HEK293 (cell line): ENCODE data around the gene STXBP4.

Experiments
- CTCF ChIA-PET: fragments of 350-600 bp; formaldehyde crosslinking; extraction: SDS; loops from one replicate; lab custom pipeline; 2021; ENCODE audit warnings: antibody characterized with exemption; lab: Yijun Ruan, JAX
- POLR2A ChIA-PET: fragments of 300-600 bp; formaldehyde crosslinking; extraction: SDS; loops from one replicate; lab custom pipeline; 2020; ENCODE audit warnings: antibody characterized with exemption, inconsistent platforms; lab: Yijun Ruan, JAX
- H3K27ac ChIP-seq: fragments of 200-500 bp; sonication (Bioruptor generic); 2 replicates; pipeline ENCODE4 v1.5.1; 2014; ENCODE audit warnings: low read depth, low read length, control low read depth, inconsistent platforms; ENCODE audit errors: extremely low read depth
- H3K36me3 ChIP-seq, 2 experiments: fragments of 200-500 bp in 1 of 2; sonication (Bioruptor generic) in 1 of 2; 1 replicate in 1 of 2; 2 replicates in 1 of 2; pipeline ENCODE4 v1.5.1; 2014 to 2017; ENCODE audit warnings: inconsistent platforms in 2 of 2, low read length in 2 of 2; ENCODE audit not compliant: control insufficient read depth in 2 of 2, insufficient read depth in 1 of 2
- H3K4me1 ChIP-seq: fragments of 200-500 bp; sonication (Bioruptor generic); 2 replicates; pipeline ENCODE4 v1.5.1; 2014; ENCODE audit warnings: mild to moderate bottlenecking, low read length, inconsistent platforms; ENCODE audit not compliant: control insufficient read depth, insufficient read depth
- H3K4me3 ChIP-seq: 2 replicates; pipeline ENCODE4 v1.5.1; 2011; ENCODE audit warnings: low read depth, mild to moderate bottlenecking, control low read depth, low read length, moderate library complexity
- H3K9me3 ChIP-seq: fragments of 200-500 bp; sonication (Bioruptor generic); 2 replicates; pipeline ENCODE4 v1.5.1; 2014; ENCODE audit warnings: low read depth, low read length, inconsistent platforms; ENCODE audit not compliant: control insufficient read depth, insufficient read depth
- HOXD13 ChIP-seq: sonication (generic); formaldehyde crosslinking; IDR thresholded peaks from 2 replicates; pipeline ENCODE4 v1.8.0; 2022; ENCODE audit warnings: missing genetic modification reagents, borderline replicate concordance
- KLF9 ChIP-seq: fragments of 450-650 bp; formaldehyde crosslinking; IDR thresholded peaks from 2 replicates; pipeline ENCODE4 v1.5.1; 2016; ENCODE audit warnings: missing biosample characterization, missing genetic modification characterization, low read depth
- OSR2 ChIP-seq: fragments of 450-650 bp; formaldehyde crosslinking; IDR thresholded peaks from 2 replicates; pipeline ENCODE4 v1.5.1; 2016; ENCODE audit warnings: missing biosample characterization, missing genetic modification characterization
- YY1 ChIP-seq: fragments of 450-650 bp; formaldehyde crosslinking; IDR thresholded peaks from 2 replicates; pipeline ENCODE4 v1.5.1; 2018; ENCODE audit warnings: missing biosample characterization, missing genetic modification characterization
- ZEB2 ChIP-seq: fragments of 450-650 bp; formaldehyde crosslinking; IDR thresholded peaks from 2 replicates; pipeline ENCODE4 v1.5.1; 2016; ENCODE audit warnings: missing biosample characterization, missing genetic modification characterization
- ZFP37 ChIP-seq: fragments of 450-650 bp; formaldehyde crosslinking; IDR thresholded peaks from 2 replicates; pipeline ENCODE4 v1.5.1; 2016; ENCODE audit warnings: missing biosample characterization, missing genetic modification characterization
- ZNF155 ChIP-seq: fragments of 450-650 bp; formaldehyde crosslinking; IDR thresholded peaks from 2 replicates; pipeline ENCODE4 v1.5.1; 2016; ENCODE audit warnings: missing biosample characterization, missing genetic modification characterization
- ZNF157 ChIP-seq: fragments of 450-650 bp; formaldehyde crosslinking; IDR thresholded peaks from 2 replicates; pipeline ENCODE4 v1.5.1; 2016; ENCODE audit warnings: missing biosample characterization, missing genetic modification characterization
- ZNF174 ChIP-seq: fragments of 450-650 bp; formaldehyde crosslinking; IDR thresholded peaks from 2 replicates; pipeline ENCODE4 v1.5.0; 2017; ENCODE audit warnings: missing biosample characterization, mild to moderate bottlenecking, missing genetic modification characterization
- ZNF211 ChIP-seq: fragments of 450-650 bp; formaldehyde crosslinking; IDR thresholded peaks from 2 replicates; pipeline ENCODE4 v1.5.1; 2016; ENCODE audit warnings: low read depth, missing biosample characterization, missing genetic modification characterization
- ZNF214 ChIP-seq: fragments of 450-650 bp; formaldehyde crosslinking; IDR thresholded peaks from 2 replicates; pipeline ENCODE4 v1.5.1; 2017; ENCODE audit warnings: missing biosample characterization, mild to moderate bottlenecking, missing genetic modification characterization, borderline replicate concordance
- ZNF221 ChIP-seq: fragments of 450-650 bp; formaldehyde crosslinking; IDR thresholded peaks from 2 replicates; pipeline ENCODE4 v1.5.1; 2017; ENCODE audit warnings: missing biosample characterization, missing genetic modification characterization, borderline replicate concordance
- ZNF280D ChIP-seq: fragments of 450-650 bp; formaldehyde crosslinking; IDR thresholded peaks from 2 replicates; pipeline ENCODE4 v1.5.1; 2016; ENCODE audit warnings: missing biosample characterization, missing genetic modification characterization
- ZNF311 ChIP-seq: fragments of 450-650 bp; formaldehyde crosslinking; IDR thresholded peaks from 2 replicates; pipeline ENCODE4 v1.5.1; 2017; ENCODE audit warnings: missing biosample characterization, missing genetic modification characterization, borderline replicate concordance
- ZNF513 ChIP-seq: fragments of 450-650 bp; IDR thresholded peaks from 2 replicates; pipeline ENCODE4 v1.5.1; 2018; ENCODE audit warnings: missing biosample characterization, missing genetic modification characterization
- ZNF585B ChIP-seq: fragments of 450-650 bp; formaldehyde crosslinking; IDR thresholded peaks from 2 replicates; pipeline ENCODE4 v1.5.1; 2016; ENCODE audit warnings: missing biosample characterization, missing genetic modification characterization
- ZNF624 ChIP-seq: fragments of 450-650 bp; formaldehyde crosslinking; IDR thresholded peaks from 2 replicates; pipeline ENCODE4 v1.5.1; 2017; ENCODE audit warnings: missing biosample characterization, missing genetic modification characterization
- TF ChIP-seq, protein P1 (sequence below): fragments of 450-650 bp; formaldehyde crosslinking; IDR thresholded peaks from 2 replicates; pipeline ENCODE4 v1.5.1; 2016; ENCODE audit warnings: missing biosample characterization, missing genetic modification characterization

STXBP4 gene

DNA sequence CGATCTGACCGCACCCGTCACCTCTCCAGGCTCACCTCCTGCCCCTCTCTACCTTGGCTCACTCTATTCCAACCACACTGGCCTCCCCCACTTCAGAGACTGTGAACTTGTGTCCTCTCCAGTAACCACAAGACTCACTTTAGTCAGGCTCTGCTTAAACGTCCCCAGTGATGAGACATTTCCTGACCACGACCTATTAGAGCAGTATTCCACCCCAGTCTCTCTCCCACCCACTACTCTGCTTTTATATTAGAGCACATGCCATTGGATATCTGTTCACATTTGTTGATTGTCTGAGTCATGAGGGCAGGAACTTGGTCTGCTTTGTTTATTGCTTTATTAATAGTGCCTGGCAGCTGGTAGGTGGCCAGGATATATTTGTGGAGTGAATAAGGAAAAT, 20.2 kb upstream of the STXBP4 start:
- CTCF ChIA-PET = no interaction called here
- no peak overlapping the region for H3K27ac ChIP-seq
- TF ChIP-seq YY1 (tag by site-specific recombination) = no peak
- no peak for TF ChIP-seq KLF9
- TF ChIP-seq ZNF221 (tag by site-specific recombination) = no peak
- TF ChIP-seq ZNF155 = no peak
- no peak for TF ChIP-seq ZFP37
- TF ChIP-seq ZNF624 = no peak
- TF ChIP-seq ZEB2 (tag by site-specific recombination) = no peak
- no peak for TF ChIP-seq ZNF174 (tag by site-specific recombination)
- no peak for TF ChIP-seq HOXD13
- TF ChIP-seq OSR2 (tag by site-specific recombination) = no peak
- TF ChIP-seq ZNF214 (tag by site-specific recombination) = no peak
- TF ChIP-seq, all 188 proteins: peak for 0
- Histone ChIP-seq H3K9me3 (no peaks in the 10 kb centered on the region), H3K4me1 (no peaks in the 10 kb centered on the region), H3K4me3 (no peak overlapping the region), H3K36me3 (peaks cover 21 to 66% of the 10 kb centered on the region in 2 experiments)
- POLR2A ChIA-PET = no interaction called here

DNA sequence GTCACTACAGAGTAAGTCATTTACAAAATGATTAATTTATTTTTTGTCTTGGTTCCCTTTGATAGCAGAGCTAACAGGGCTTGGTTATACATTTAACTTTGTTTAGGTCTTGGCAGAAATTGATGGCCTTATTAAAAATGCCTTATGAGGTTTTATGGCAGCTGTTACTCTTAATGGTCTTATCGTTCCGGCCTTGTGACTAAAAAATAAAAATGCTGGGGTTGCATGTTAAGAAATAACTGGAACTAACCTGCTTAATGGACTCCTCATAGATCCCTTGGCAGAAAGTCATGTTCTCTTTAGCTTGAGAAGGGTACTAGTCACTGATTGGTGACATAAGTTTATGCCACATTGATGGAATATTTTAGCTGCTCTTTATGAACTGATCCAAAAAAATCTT, 18.4 kb upstream of the STXBP4 start:
- Histone ChIP-seq H3K36me3 (peaks cover 21 to 83% of the 10 kb centered on the region in 2 experiments), H3K9me3 (no peaks in the 10 kb centered on the region), H3K4me3 (no peak overlapping the region), H3K4me1 (no peaks in the 10 kb centered on the region), H3K27ac (no peak overlapping the region)
- ChIA-PET POLR2A (no interaction called here), CTCF (interaction anchor here (0.6 to 1.1 kb wide), 3 partner anchors 43 to 399 kb away, joined by 3 to 4 read pairs (median 3); no protein-coding TSS in a partner anchor)
- TF ChIP-seq ZNF585B (tag by site-specific recombination) = no peak
- no peak for TF ChIP-seq ZNF280D (tag by site-specific recombination)
- TF ChIP-seq ZNF157 (tag by site-specific recombination) = no peak
- no peak for TF ChIP-seq ZNF311
- TF ChIP-seq, protein P1, sequence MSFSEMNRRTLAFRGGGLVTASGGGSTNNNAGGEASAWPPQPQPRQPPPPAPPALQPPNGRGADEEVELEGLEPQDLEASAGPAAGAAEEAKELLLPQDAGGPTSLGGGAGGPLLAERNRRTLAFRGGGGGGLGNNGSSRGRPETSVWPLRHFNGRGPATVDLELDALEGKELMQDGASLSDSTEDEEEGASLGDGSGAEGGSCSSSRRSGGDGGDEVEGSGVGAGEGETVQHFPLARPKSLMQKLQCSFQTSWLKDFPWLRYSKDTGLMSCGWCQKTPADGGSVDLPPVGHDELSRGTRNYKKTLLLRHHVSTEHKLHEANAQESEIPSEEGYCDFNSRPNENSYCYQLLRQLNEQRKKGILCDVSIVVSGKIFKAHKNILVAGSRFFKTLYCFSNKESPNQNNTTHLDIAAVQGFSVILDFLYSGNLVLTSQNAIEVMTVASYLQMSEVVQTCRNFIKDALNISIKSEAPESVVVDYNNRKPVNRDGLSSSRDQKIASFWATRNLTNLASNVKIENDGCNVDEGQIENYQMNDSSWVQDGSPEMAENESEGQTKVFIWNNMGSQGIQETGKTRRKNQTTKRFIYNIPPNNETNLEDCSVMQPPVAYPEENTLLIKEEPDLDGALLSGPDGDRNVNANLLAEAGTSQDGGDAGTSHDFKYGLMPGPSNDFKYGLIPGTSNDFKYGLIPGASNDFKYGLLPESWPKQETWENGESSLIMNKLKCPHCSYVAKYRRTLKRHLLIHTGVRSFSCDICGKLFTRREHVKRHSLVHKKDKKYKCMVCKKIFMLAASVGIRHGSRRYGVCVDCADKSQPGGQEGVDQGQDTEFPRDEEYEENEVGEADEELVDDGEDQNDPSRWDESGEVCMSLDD = no peak
- no peak for TF ChIP-seq ZNF211 (tag by site-specific recombination)
- TF ChIP-seq ZNF513 = no peak
